Pancreas (tissue), 10 donors: ENCODE data around the gene DSCAM. TPM values are rescaled to one million over a fixed set of nuclear protein-coding genes. Genes with fewer than 3 reads are reported as not detected.

Experiments used
- ATAC-seq, 4 donors: fragments of 200-7000 bp; cut with Tn5 transposase; one replicate each; pipeline versions ENCODE4 v1.8.0 to v1.9.1; 2020; ENCODE audit warnings: mild to moderate bottlenecking in 4 of 4, moderate library complexity in 4 of 4
- DNase-seq, 6 donors: peaks; one replicate each; pipeline ENCODE4 v3.0.0-alpha.2; 2020
- FAIRE-seq: peaks from 2 replicates; lab custom pipeline; 2012; peaks lifted over from hg19 to GRCh38; lab: Jason Lieb, UNC
- H3K27ac ChIP-seq, 4 donors: fragments of 200-600 bp; sonication (generic); 1 replicate in 3 of 4; 2 replicates in 1 of 4; pipeline versions ENCODE4 v1.5.0 to v1.8.0; 2020
- H3K27me3 ChIP-seq, 4 donors: fragments of 200-600 bp; one replicate each; pipeline ENCODE4 v1.8.0; 2021
- H3K36me3 ChIP-seq, 3 donors: fragments of 200-600 bp; sonication (generic) in 1 of 3; one replicate each; pipeline versions ENCODE4 v1.5.0 to v1.8.0; 2020 to 2021
- H3K4me1 ChIP-seq, 3 donors: fragments of 200-600 bp; one replicate each; pipeline ENCODE4 v1.8.0; 2021
- H3K4me3 ChIP-seq, 4 donors: fragments of 200-600 bp; sonication (generic) in 2 of 4; one replicate each; pipeline versions ENCODE4 v1.5.0 to v1.8.0; 2020 to 2021
- H3K9me3 ChIP-seq, 4 donors: fragments of 200-600 bp; one replicate each; pipeline ENCODE4 v1.8.0; 2021
- WGBS, 2 donors: extraction: QIAGEN DNeasy Blood & Tissue Kit; methylation state at CpG; one replicate each; pipeline ENCODE4 v1.1.7; 2013; 5-methylcytosine and 5-hydroxymethylcytosine counted together
- intact Hi-C, 3 donors: fragments of 100-400 bp; cut with DNase I; formaldehyde crosslinking; loops; one replicate each; pipeline versions ENCODE4 v1.11.1 to v1.14.2; 2022
- polyA plus RNA-seq, 2 donors: library from polyadenylated mRNA; stranded (reverse); fragments of 200-250 nt; gene quantifications; one replicate each; pipeline ENCODE4 v1.2.3, GENCODE V29; 2013
- total RNA-seq, 6 donors: library from RNA; stranded (reverse); fragmentation: NEBNext Ultra II Directional in 4 of 6; extraction: Animal tissue kit (Norgen Biotek cat#: 25700) in 4 of 6; gene quantifications; one replicate each; pipeline versions ENCODE4 v1.2.1 to v1.2.4, GENCODE V29; 2021 to 2023
- TF ChIP-seq, protein P1 (sequence below), 4 donors: fragments of 200-600 bp; sonication (generic) in 3 of 4; IDR thresholded peaks; one replicate each; pipeline versions ENCODE4 v1.5.0 to v1.8.0; 2021; ENCODE audit warnings: antibody characterized with exemption in 4 of 4
- donor health status: healthy with polysubstance abuse.
- donor health status: DM: no; HTN: no; CAD: no; lungs with moderate emphysema.
- donor health status: DM: no; HTN: no; CAD: no.
- donor health status: control.
- donor health status: control.
- donor health status: Bipolar disorder and iron deficiency.
- donor health status: DM: yes; HTN: yes; CAD: no.
- donor health status: DM: no; HTN: no; CAD: no.
- donor health status: DM: no; HTN: no; CAD: no.
- donor health status: DM: yes; HTN: yes; CAD: no.

The DSCAM gene
- total and polyA plus RNA-seq, 8 donors = 0.05 to 0.77 (median 0.14) TPM

DNA sequence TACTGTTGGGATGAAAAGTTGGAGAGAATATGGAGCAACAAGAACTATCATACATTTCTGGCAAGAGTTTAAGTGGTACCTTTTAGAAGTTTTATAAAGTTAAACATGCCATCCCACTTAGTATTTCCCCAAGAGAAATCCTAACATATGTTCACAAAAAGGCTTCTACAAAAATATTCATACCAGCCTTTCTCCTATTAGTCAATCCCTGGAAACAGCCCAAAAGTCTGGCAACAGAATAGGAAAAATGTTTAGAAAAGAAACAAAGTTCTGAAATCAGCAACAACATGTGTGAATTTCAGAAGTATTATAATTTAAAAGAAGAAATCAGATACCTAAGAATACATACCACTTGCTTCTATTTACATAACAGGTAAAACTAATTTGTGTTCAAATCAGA is 271.0 kb downstream of the DSCAM start:
- DNase-seq = no peak
- H3K9me3 ChIP-seq = no peaks in the 10 kb centered on the region
- FAIRE-seq = no peak
- no peaks in the 10 kb centered on the region for H3K4me1 ChIP-seq
- H3K4me3 ChIP-seq = no peak overlapping the region
- no peaks in the 10 kb centered on the region for H3K36me3 ChIP-seq
- TF ChIP-seq, protein P1, sequence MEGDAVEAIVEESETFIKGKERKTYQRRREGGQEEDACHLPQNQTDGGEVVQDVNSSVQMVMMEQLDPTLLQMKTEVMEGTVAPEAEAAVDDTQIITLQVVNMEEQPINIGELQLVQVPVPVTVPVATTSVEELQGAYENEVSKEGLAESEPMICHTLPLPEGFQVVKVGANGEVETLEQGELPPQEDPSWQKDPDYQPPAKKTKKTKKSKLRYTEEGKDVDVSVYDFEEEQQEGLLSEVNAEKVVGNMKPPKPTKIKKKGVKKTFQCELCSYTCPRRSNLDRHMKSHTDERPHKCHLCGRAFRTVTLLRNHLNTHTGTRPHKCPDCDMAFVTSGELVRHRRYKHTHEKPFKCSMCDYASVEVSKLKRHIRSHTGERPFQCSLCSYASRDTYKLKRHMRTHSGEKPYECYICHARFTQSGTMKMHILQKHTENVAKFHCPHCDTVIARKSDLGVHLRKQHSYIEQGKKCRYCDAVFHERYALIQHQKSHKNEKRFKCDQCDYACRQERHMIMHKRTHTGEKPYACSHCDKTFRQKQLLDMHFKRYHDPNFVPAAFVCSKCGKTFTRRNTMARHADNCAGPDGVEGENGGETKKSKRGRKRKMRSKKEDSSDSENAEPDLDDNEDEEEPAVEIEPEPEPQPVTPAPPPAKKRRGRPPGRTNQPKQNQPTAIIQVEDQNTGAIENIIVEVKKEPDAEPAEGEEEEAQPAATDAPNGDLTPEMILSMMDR (IDR thresholded peaks at IDR 0.05) = no peak
- H3K27ac ChIP-seq = no peak overlapping the region
- peaks cover 0 to 8% (median 4%) of the 10 kb centered on the region in 4 donors for H3K27me3 ChIP-seq
- intact Hi-C loops = no loop called here
- ATAC-seq = no peak

DNA sequence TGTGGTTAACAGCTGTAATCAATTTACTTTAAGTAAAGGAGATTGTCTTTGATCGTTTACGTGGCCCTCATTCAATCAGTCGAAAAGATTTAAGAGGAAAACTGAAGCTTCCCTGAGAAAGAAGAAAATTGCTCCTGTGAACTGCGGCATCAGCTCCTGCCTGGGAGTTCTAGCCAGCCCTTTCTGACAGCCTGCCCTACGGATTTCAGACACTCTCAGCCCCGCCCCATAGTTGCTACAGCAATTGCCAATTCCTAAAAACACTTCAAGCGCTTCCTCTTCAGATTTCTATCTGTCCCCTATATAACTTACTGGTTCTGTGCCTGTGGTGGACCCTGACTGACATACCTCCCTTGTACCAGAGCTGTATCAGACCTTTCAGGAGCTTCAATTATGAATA is 277.6 kb downstream of the DSCAM start:
- H3K4me3 ChIP-seq = no peak overlapping the region
- ATAC-seq = no peak
- H3K27me3 ChIP-seq = peaks cover 0 to 5% (median 5%) of the 10 kb centered on the region in 4 donors
- no peak for FAIRE-seq
- no peaks in the 10 kb centered on the region for H3K36me3 ChIP-seq
- no peaks in the 10 kb centered on the region for H3K4me1 ChIP-seq
- no peak overlapping the region for H3K27ac ChIP-seq
- DNase-seq = no peak
- 50 to 52% methylated on average over 7 of the region's 7 CpGs for WGBS, 2 donors
- no peaks in the 10 kb centered on the region for H3K9me3 ChIP-seq
- TF ChIP-seq, protein P1 (IDR thresholded peaks at IDR 0.05) = no peak
- intact Hi-C loops = no loop called here

DNA sequence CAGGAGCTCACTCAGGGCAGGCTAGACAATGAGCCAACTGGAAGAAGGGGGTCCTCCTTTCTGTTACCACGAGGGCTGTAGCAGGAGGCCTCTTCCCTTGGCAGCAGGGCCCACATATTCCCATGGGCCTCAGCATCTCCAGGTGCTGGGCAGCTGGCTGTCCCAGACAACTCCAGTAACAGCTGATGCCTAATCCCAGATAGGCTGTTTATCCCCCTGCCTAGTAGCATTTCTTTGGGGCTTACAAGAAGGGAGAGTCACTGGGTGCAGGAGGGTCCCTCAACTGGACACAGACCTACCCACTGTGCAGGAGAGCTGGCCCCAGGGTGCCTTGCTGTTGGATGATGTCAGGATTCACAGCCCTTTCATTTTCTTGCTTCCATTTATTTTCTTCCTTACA is 278.2 kb downstream of the DSCAM start:
- Histone ChIP-seq H3K4me3 (no peak overlapping the region), H3K27ac (no peak overlapping the region), H3K9me3 (no peaks in the 10 kb centered on the region), H3K36me3 (no peaks in the 10 kb centered on the region), H3K27me3 (peaks cover 0 to 5% (median 2%) of the 10 kb centered on the region in 4 donors), H3K4me1 (no peaks in the 10 kb centered on the region)
- TF ChIP-seq, protein P1 (IDR thresholded peaks at IDR 0.05) = no peak
- intact Hi-C loops = no loop called here
- FAIRE-seq (no peak), ATAC-seq (no peak), DNase-seq (no peak)
- WGBS, 2 donors = 41 to 50% methylated on average over 1 of the region's 1 CpG

DNA sequence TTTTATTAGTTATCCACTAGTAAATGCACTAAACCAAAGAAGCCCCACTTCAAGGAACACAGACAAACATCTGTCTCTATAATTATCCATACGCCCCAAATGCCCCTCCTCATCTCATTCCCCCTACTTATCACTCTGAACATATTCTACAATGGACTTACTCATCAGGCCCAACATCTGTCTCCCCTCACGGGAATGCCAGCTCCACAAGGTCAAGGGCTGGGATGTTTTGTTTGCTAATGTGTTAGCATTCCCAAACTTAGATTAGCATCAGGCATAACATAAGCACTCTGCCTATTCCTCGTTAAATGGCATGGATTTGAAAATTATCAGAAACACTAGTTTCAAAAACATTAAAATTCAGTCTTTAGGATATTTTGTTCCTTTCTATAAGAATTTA is 279.5 kb downstream of the DSCAM start:
- Histone ChIP-seq H3K9me3 (no peaks in the 10 kb centered on the region), H3K27me3 (peaks cover 0 to 4% (median 0%) of the 10 kb centered on the region in 4 donors), H3K27ac (no peak overlapping the region), H3K4me1 (no peaks in the 10 kb centered on the region), H3K36me3 (no peaks in the 10 kb centered on the region), H3K4me3 (no peak overlapping the region)
- TF ChIP-seq, protein P1 (IDR thresholded peaks at IDR 0.05) = no peak
- intact Hi-C loops = no loop called here
- FAIRE-seq = no peak
- DNase-seq = no peak
- WGBS, 2 donors = 31 to 34% methylated on average over 3 of the region's 3 CpGs
- ATAC-seq = no peak

DNA sequence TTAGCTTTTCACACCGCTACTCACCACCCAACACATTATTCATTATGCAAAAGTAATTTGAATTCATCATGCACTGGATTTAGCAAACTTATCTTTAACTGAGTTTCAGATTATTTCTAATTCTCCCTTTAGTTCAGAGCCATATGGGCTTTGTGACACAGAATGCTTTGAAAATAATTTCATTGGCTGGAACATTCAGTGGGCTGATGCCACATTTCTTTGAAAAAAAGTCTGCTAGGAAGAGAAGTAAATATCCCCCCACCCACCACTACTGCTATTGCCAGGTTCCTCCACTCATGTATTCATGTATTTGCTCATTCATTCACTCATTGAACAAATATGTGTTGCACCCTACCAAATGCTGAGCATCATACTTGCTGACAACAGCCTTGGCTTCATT is 280.5 kb downstream of the DSCAM start:
- 38 to 89% methylated on average over 1 of the region's 1 CpG for WGBS, 2 donors
- intact Hi-C loops = no loop called here
- no peak for FAIRE-seq

More for the DNA sequence above, 280.5 kb downstream of the DSCAM start:
- Histone ChIP-seq H3K9me3 (no peaks in the 10 kb centered on the region), H3K4me3 (no peak overlapping the region), H3K27ac (no peak overlapping the region), H3K36me3 (no peaks in the 10 kb centered on the region), H3K4me1 (no peaks in the 10 kb centered on the region), H3K27me3 (peaks cover 0 to 4% (median 0%) of the 10 kb centered on the region in 4 donors)
- TF ChIP-seq, protein P1 (IDR thresholded peaks at IDR 0.05) = no peak
- no peak for ATAC-seq
- DNase-seq = no peak
